ENCODE results near the gene TMEM50B.
"Not testable (repeated sequence)": the region's sequence is repeated elsewhere in the genome, so short reads cannot be mapped to it uniquely, and the experiment has no call there.

Gene TMEM50B

DNA sequence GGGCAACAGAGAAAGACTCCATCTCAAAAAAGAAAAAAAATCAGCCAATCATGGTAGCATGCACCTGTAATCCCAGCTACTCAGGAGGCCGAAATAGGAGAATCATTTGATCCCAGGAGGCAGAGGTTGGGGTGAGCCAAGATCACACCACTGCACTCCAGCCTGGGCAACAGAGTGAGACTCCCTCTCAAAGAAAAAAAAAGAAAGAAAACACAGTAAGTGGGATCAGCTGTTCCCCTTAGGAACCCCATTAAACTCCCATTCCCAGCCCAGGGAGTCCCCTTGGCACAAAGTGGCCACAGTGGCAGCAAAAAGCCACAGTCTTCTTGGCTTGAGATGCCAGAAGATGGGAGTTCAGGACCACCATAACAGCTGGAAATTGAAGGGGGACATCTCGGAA lies 9.1 kb downstream of the TMEM50B start:
- no peak for DNase-seq (ENCODE audit: extremely low spot score)

DNA sequence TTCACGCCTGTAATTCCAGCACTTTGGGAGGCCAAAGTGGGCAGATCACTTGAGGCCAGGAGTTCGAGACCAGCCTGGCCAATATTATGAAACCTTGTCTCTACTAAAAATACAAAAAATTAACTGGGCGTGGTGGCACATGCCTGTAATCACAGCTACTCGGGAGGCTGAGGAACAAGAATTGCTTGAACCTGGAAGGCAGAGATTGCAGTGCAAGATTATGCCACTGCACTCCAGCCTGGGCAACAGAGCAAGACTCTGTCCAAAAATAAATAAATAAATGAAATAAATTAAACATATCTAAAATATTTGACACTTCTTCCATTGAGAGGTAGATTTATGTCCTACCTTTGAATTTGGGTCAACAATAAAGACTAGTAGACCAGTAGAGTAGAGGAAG lies 10.6 kb downstream of the TMEM50B start:
- POLR2A ChIA-PET; DNase-seq (ENCODE audit: extremely low spot score): not testable (repeated sequence)
- CTCF ChIA-PET, result interaction anchor here (0.8 to 1.3 kb wide), 2 partner anchors 11 to 24 kb away, joined by 3 to 5 read pairs; no protein-coding TSS in a partner anchor

More for the DNA sequence above, 9.1 kb downstream of the TMEM50B start:
- CTCF ChIA-PET, result no interaction called here
- POLR2A ChIA-PET, result no interaction called here
- no peak for TF ChIP-seq CTCF (IDR thresholded peaks at IDR 0.05; ENCODE audit: control extremely low read depth, extremely low read depth, low read depth, missing control alignments)

- ChIA-PET CTCF (interaction anchor here (1.0 to 4.0 kb wide), 5 partner anchors 10 to 264 kb away, joined by 4 to 17 read pairs (median 8); no protein-coding TSS in a partner anchor), POLR2A (interaction anchor here (0.6 kb wide), 1 partner anchor 18 kb away, joined by 4 read pairs; the partner anchor contains the start of gene TMEM50B)
- TF ChIP-seq CTCF (IDR thresholded peaks at IDR 0.05; ENCODE audit: control extremely low read depth, extremely low read depth, low read depth, missing control alignments), result no peak
- no peak for DNase-seq (ENCODE audit: extremely low spot score)
These were observed 18.1 kb downstream of the TMEM50B start for GRCh38 chr21:33461538-33462250.

DNA sequence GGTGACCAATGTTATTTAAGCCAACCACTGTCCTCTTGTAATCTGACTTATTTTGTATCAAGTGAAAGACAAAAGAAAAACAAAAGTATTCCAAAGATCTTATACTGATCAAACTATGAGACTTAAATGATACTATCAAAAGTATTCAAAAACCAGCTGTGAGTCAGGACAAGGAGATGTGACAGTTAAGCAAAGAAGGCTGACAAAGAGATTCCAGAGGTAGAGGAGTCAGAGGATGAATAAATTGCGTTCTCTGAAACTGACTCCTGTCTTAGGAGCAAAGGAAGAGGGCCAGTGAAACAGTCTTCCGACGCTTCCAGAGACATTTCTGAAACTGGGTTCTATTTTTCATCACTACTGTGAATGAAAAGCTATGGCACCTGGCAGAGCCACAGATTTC lies 20.9 kb downstream of the TMEM50B start:
- POLR2A ChIA-PET, result no interaction called here
- CTCF ChIA-PET, result interaction anchor here (0.5 to 7.7 kb wide), 4 partner anchors 10 to 262 kb away, joined by 3 to 44 read pairs (median 5); no protein-coding TSS in a partner anchor
- no peak for TF ChIP-seq CTCF (IDR thresholded peaks at IDR 0.05; ENCODE audit: control extremely low read depth, extremely low read depth, low read depth, missing control alignments)
- no peak for DNase-seq (ENCODE audit: extremely low spot score)

GRCh38 chr21:33455686-33456446 lies 23.9 kb downstream of the TMEM50B start:
- TF ChIP-seq CTCF (IDR thresholded peaks at IDR 0.05; ENCODE audit: control extremely low read depth, extremely low read depth, low read depth, missing control alignments), result no peak
- ChIA-PET POLR2A (interaction anchor here (0.6 kb wide), 1 partner anchor 11 kb away, joined by 3 read pairs; no protein-coding TSS in a partner anchor), CTCF (interaction anchor here (1.2 to 7.7 kb wide), 6 partner anchors 10 to 515 kb away, joined by 4 to 44 read pairs (median 5); no protein-coding TSS in a partner anchor)
- no peak for DNase-seq (ENCODE audit: extremely low spot score)

DNA sequence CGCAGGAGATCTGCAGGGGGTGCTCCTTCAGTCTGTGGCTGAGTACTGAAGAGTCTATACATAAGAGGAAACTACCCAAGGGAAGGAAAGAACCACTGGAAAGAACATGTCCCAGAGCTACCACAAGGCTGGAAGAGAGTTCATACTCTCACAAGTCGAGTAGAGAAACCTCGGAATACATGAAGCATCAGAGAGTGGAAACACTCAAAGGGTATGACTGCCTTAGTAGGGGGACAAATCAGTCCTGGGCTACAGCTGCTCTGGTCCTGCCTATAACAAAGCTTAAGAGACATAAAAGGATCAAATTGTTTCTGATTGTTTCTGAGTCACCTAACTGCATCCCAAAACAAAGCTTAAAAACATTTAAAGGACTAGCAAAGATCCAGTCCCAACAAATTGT lies 27.4 kb downstream of the TMEM50B start:
- TF ChIP-seq CTCF (IDR thresholded peaks at IDR 0.05; ENCODE audit: control extremely low read depth, extremely low read depth, low read depth, missing control alignments), result no peak
- ChIA-PET CTCF (interaction anchor here (0.7 to 7.7 kb wide), 8 partner anchors 7 to 255 kb away, joined by 3 to 44 read pairs (median 4); partner anchors contain the start of gene IFNAR2), POLR2A (no interaction called here)
- no peak for DNase-seq (ENCODE audit: extremely low spot score)

All from GM10248 (cell line).